Mucosa of descending colon (tissue), 3 donors: ENCODE results near the gene ZNF132. TPM values are rescaled to one million over a fixed set of nuclear protein-coding genes. Genes with fewer than 3 reads are reported as not detected.
"Not testable (repeated sequence)": the region's sequence is repeated elsewhere in the genome, so short reads cannot be mapped to it uniquely, and the experiment has no call there.

Source experiments
- ATAC-seq: fragments of 200-7000 bp; cut with Tn5 transposase; one replicate; pipeline ENCODE4 v1.9.1; 2020; ENCODE audit warnings: mild to moderate bottlenecking, moderate library complexity
- DNase-seq, 3 donors: peaks; one replicate each; pipeline ENCODE4 v3.0.0-alpha.2; 2020
- H3K36me3 ChIP-seq: fragments of 200-600 bp; one replicate; pipeline ENCODE4 v1.8.0; 2021; ENCODE audit warnings: low read depth, mild to moderate bottlenecking
- H3K4me1 ChIP-seq: fragments of 200-600 bp; one replicate; pipeline ENCODE4 v1.8.0; 2021; ENCODE audit warnings: low read depth, mild to moderate bottlenecking
- H3K4me3 ChIP-seq: fragments of 200-600 bp; one replicate; pipeline ENCODE4 v1.8.0; 2021; ENCODE audit warnings: mild to moderate bottlenecking
- H3K9me3 ChIP-seq: fragments of 200-600 bp; one replicate; pipeline ENCODE4 v1.8.0; 2021; ENCODE audit warnings: mild to moderate bottlenecking
- CTCF ChIP-seq: fragments of 200-600 bp; IDR thresholded peaks from one replicate; pipeline ENCODE4 v1.8.0; 2022; ENCODE audit warnings: antibody characterized with exemption, mild to moderate bottlenecking
- intact Hi-C, 2 donors: fragments of 100-400 bp; cut with DNase I in 1 of 2; cut with micrococcal nuclease in 1 of 2; formaldehyde crosslinking; loops; one replicate each; pipeline versions ENCODE4 v1.11.0 to v1.11.1; 2022; cut with DNase I, micrococcal nuclease
- long read RNA-seq, 2 donors: library from polyadenylated mRNA; unstranded; transcript quantifications; one replicate each; pipeline ENCODE4 v2.0.0, GENCODE V29; 2019 to 2021
- total RNA-seq, 3 donors: library from RNA; stranded (reverse); fragmentation: NEBNext Ultra II Directional in 2 of 3; extraction: Animal tissue kit (Norgen Biotek cat#: 25700) in 2 of 3; gene quantifications; one replicate each; pipeline versions ENCODE4 v1.2.1 to v1.2.4, GENCODE V29; 2021 to 2023
- donor health status: DM: no; HTN: no; CAD: no; lungs with moderate emphysema.
- donor health status: DM: no; HTN: no; CAD: no.
- donor health status: DM: no; HTN: yes; CAD: no.

Gene ZNF132
- total RNA-seq = 1 to 10 TPM; 1.5 to 9.8 (median 5.6) TPM
- long read RNA-seq, donor 1, partial matches to known transcripts = 0 of 1 reads
- long read RNA-seq, donor 1, other reads (novel, unspliced or antisense) = 0 of 1 reads
- long read RNA-seq, donor 2, partial matches to known transcripts = 0 of 1 reads
- long read RNA-seq, donor 2, other reads (novel, unspliced or antisense) = 0 of 1 reads

GRCh38 chr19:58439576-58440554, at the start of gene ZNF132:
ZNF132 (minus strand) TSS chr19:58440153; CDS start chr19:58439821, 332 bp downstream.
- DNase-seq = peak; percentile 92 to 98 (median 97)
- peaks cover 10% of the 10 kb centered on the region for H3K4me1 ChIP-seq
- intact Hi-C loops = no loop called here
- peaks cover 16% of the 10 kb centered on the region for H3K36me3 ChIP-seq
- peak within 1 kb of the TSS; percentile 41 for H3K4me3 ChIP-seq
- ATAC-seq = peak; percentile 99
- no peak for TF ChIP-seq CTCF
- H3K9me3 ChIP-seq = peaks cover 53% of the 10 kb centered on the region

- not testable (repeated sequence) for ATAC-seq, DNase-seq, H3K9me3 ChIP-seq
Measured at GRCh38 chr19:58484349-58484748, 44.4 kb upstream of the ZNF132 start.

GRCh38 chr19:58483776-58484175, 43.8 kb upstream of the ZNF132 start:
- intact Hi-C loops = no loop called here
- Histone ChIP-seq H3K4me1 (no peaks in the 10 kb centered on the region), H3K36me3 (no peaks in the 10 kb centered on the region), H3K4me3 (no peak overlapping the region), H3K9me3 (no peaks in the 10 kb centered on the region)
- DNase-seq (no peak), ATAC-seq (no peak)
- no peak for TF ChIP-seq CTCF

More at GRCh38 chr19:58484349-58484748, 44.4 kb upstream of the ZNF132 start:
- intact Hi-C loops, H3K4me1 ChIP-seq, H3K36me3 ChIP-seq, H3K4me3 ChIP-seq: not testable (repeated sequence)

GRCh38 chr19:58482372-58482771, 42.4 kb upstream of the ZNF132 start:
- intact Hi-C loops = no loop called here
- DNase-seq (no peak), ATAC-seq (no peak)
- no peaks in the 10 kb centered on the region for H3K9me3 ChIP-seq
- TF ChIP-seq CTCF = no peak
- H3K36me3 ChIP-seq = no peaks in the 10 kb centered on the region
- H3K4me3 ChIP-seq = no peak overlapping the region
- H3K4me1 ChIP-seq = no peaks in the 10 kb centered on the region

GRCh38 chr19:58480831-58481230, 40.9 kb upstream of the ZNF132 start:
- Histone ChIP-seq H3K4me3 (no peak overlapping the region), H3K4me1 (peaks cover 5% of the 10 kb centered on the region), H3K9me3 (no peaks in the 10 kb centered on the region), H3K36me3 (no peaks in the 10 kb centered on the region)
- TF ChIP-seq CTCF = no peak
- ATAC-seq (no peak), DNase-seq (no peak)
- intact Hi-C loops = no loop called here

- Histone ChIP-seq H3K4me1 (peaks cover 5% of the 10 kb centered on the region), H3K36me3 (no peaks in the 10 kb centered on the region), H3K4me3 (no peak overlapping the region), H3K9me3 (no peaks in the 10 kb centered on the region)
- DNase-seq (no peak), ATAC-seq (no peak)
- intact Hi-C loops = no loop called here
- TF ChIP-seq CTCF = no peak
Measured at GRCh38 chr19:58480481-58480830, 40.5 kb upstream of the ZNF132 start.
